ENCODE data around the gene NBDY. TPM values are rescaled to one million over a fixed set of nuclear protein-coding genes. Genes with fewer than 3 reads are reported as not detected.

NBDY gene
- total RNA-seq, 2 donors from 2014 or later, result 64.2 to 83.5 TPM

- H3K9ac ChIP-seq (ENCODE audit: extremely low read depth, low read length, poor library complexity, severe bottlenecking), result no peak overlapping the region
- H3K4me1 ChIP-seq (ENCODE audit: control insufficient read depth, insufficient read depth, low read length), result no peaks in the 10 kb centered on the region
- Mint-ChIP-seq H3K36me3 (ENCODE audit: low read depth) (no peaks in the 10 kb centered on the region), H3K9me3 (peaks cover 56% of the 10 kb centered on the region), H3K4me1 (peaks cover 13% of the 10 kb centered on the region), H3K27ac (no peak overlapping the region), H3K4me3 (no peak overlapping the region), H3K27me3 (ENCODE audit: insufficient read depth) (no peaks in the 10 kb centered on the region)
- no peaks in the 10 kb centered on the region for H3K27me3 ChIP-seq (ENCODE audit: control insufficient read depth, insufficient read depth, low read length, poor library complexity, severe bottlenecking)
- DNase-seq, result peak; percentile 20
- no peak overlapping the region for H3K4me3 ChIP-seq (ENCODE audit: low read length)
- 87 to 100% methylated on average over 4 to 7 of the region's 7 CpGs for WGBS, 2 experiments (ENCODE audit: insufficient coverage in 1 of 2, insufficient read length in 1 of 2)
- no peak overlapping the region for H3K27ac ChIP-seq (ENCODE audit: low read depth, low read length)
- H3K9me3 ChIP-seq (ENCODE audit: control insufficient read depth, low read length), result no peaks in the 10 kb centered on the region
- TF ChIP-seq CTCF (conservative IDR thresholded peaks at IDR 0.05), result no peak
- peaks cover 6% of the 10 kb centered on the region for H3K36me3 ChIP-seq (ENCODE audit: control insufficient read depth, insufficient read depth, low read length)
Observed at GRCh38 chrX:56812515-56813105, 83.6 kb downstream of the NBDY start.

- Histone ChIP-seq H3K4me1 (ENCODE audit: control insufficient read depth, insufficient read depth, low read length) (no peaks in the 10 kb centered on the region), H3K4me3 (ENCODE audit: low read length) (no peak overlapping the region), H3K9ac (ENCODE audit: extremely low read depth, low read length, poor library complexity, severe bottlenecking) (no peak overlapping the region), H3K9me3 (ENCODE audit: control insufficient read depth, low read length) (no peaks in the 10 kb centered on the region), H3K27me3 (ENCODE audit: control insufficient read depth, insufficient read depth, low read length, poor library complexity, severe bottlenecking) (no peaks in the 10 kb centered on the region), H3K36me3 (ENCODE audit: control insufficient read depth, insufficient read depth, low read length) (peaks cover 7% of the 10 kb centered on the region), H3K27ac (ENCODE audit: low read depth, low read length) (no peak overlapping the region)
- H3K4me1 Mint-ChIP-seq, result peaks cover 13% of the 10 kb centered on the region
- DNase-seq, result peak; percentile 29
- WGBS, 2 experiments (ENCODE audit: insufficient coverage in 1 of 2, insufficient read length in 1 of 2), result 68% methylated on average over 6 of the region's 7 CpGs; no CpG with 5 or more reads in 1 of the 2 experiments
- no peak for TF ChIP-seq CTCF (conservative IDR thresholded peaks at IDR 0.05)
- peaks cover 54% of the 10 kb centered on the region for H3K9me3 Mint-ChIP-seq
- H3K4me3 Mint-ChIP-seq, result no peak overlapping the region
- H3K36me3 Mint-ChIP-seq (ENCODE audit: low read depth), result no peaks in the 10 kb centered on the region
- peak overlapping the region; percentile 13 for H3K27ac Mint-ChIP-seq
- no peaks in the 10 kb centered on the region for H3K27me3 Mint-ChIP-seq (ENCODE audit: insufficient read depth)
Observed at GRCh38 chrX:56813318-56813837, 84.3 kb downstream of the NBDY start.

- Mint-ChIP-seq H3K36me3 (ENCODE audit: low read depth) (peaks cover 5% of the 10 kb centered on the region), H3K4me1 (peaks cover 5% of the 10 kb centered on the region), H3K27me3 (ENCODE audit: insufficient read depth) (no peaks in the 10 kb centered on the region), H3K27ac (no peak overlapping the region), H3K9me3 (peaks cover 33% of the 10 kb centered on the region), H3K4me3 (no peak overlapping the region)
- Histone ChIP-seq H3K9ac (ENCODE audit: extremely low read depth, low read length, poor library complexity, severe bottlenecking) (no peak overlapping the region), H3K36me3 (ENCODE audit: control insufficient read depth, insufficient read depth, low read length) (peaks cover 9% of the 10 kb centered on the region), H3K4me1 (ENCODE audit: control insufficient read depth, insufficient read depth, low read length) (no peaks in the 10 kb centered on the region), H3K27me3 (ENCODE audit: control insufficient read depth, insufficient read depth, low read length, poor library complexity, severe bottlenecking) (no peaks in the 10 kb centered on the region), H3K9me3 (ENCODE audit: control insufficient read depth, low read length) (no peaks in the 10 kb centered on the region), H3K27ac (ENCODE audit: low read depth, low read length) (no peak overlapping the region), H3K4me3 (ENCODE audit: low read length) (no peak overlapping the region)
- no peak for DNase-seq
- no peak for TF ChIP-seq CTCF (conservative IDR thresholded peaks at IDR 0.05)
- WGBS, 2 experiments (ENCODE audit: insufficient coverage in 1 of 2, insufficient read length in 1 of 2), result 62 to 78% methylated on average over 3 to 5 of the region's 5 CpGs
Observed at GRCh38 chrX:56817179-56817578, 88.1 kb downstream of the NBDY start.
